Measurements from ENCODE around the gene FN1. TPM values are rescaled to one million over a fixed set of nuclear protein-coding genes. Genes with fewer than 3 reads are reported as not detected.

FN1 gene
- polyA plus RNA-seq, 1 donor (not counting 4 experiments of a cell fraction or from before 2014, with no cell fraction given) = 1,649 TPM

GRCh38 chr2:215314896-215315295 lies 121.0 kb downstream of the FN1 start:
- Histone ChIP-seq H3K4me3 (ENCODE audit: control insufficient read depth in 2 of 3, extremely low read depth in 1 of 3, insufficient read depth in 2 of 3, low read depth in 1 of 3, low read length in 3 of 3) (no peak overlapping the region), H3K9ac (ENCODE audit: control insufficient read depth, extremely low read depth, insufficient read depth, low read length) (no peak overlapping the region), H2AFZ (ENCODE audit: control insufficient read depth, low read length) (no peak overlapping the region), H3K27ac (ENCODE audit: control insufficient read depth, insufficient read depth, low read length) (no peak overlapping the region), H4K20me1 (ENCODE audit: control insufficient read depth, extremely low read depth, insufficient read depth, low read length) (no peaks in the 10 kb centered on the region), H3K79me2 (ENCODE audit: control insufficient read depth, insufficient read depth, low read length) (peaks cover 31% of the 10 kb centered on the region), H3K9me1 (ENCODE audit: control insufficient read depth, extremely low read depth, insufficient read depth, low read length) (no peaks in the 10 kb centered on the region), H3K4me2 (ENCODE audit: control insufficient read depth, extremely low read depth, insufficient read depth, low read depth, low read length) (no peak overlapping the region), H3K9me3 (ENCODE audit: control insufficient read depth, low read depth, low read length) (no peaks in the 10 kb centered on the region), H3K36me3 (ENCODE audit: control insufficient read depth in 2 of 2, extremely low read depth in 1 of 2, insufficient read depth in 2 of 2, low read length in 2 of 2) (peaks cover 1 to 11% of the 10 kb centered on the region in 2 experiments), H3K4me1 (ENCODE audit: control insufficient read depth, extremely low read depth, insufficient read depth, low read length) (peaks cover 10% of the 10 kb centered on the region), H3K27me3 (ENCODE audit: control insufficient read depth, extremely low read depth, insufficient read depth, low read length) (no peaks in the 10 kb centered on the region)
- TF ChIP-seq CTCF (optimal IDR thresholded peaks at IDR 0.05 in 1 of 3, IDR thresholded peaks at IDR 0.05 in 1 of 3, conservative IDR thresholded peaks at IDR 0.05 in 1 of 3; ENCODE audit: extremely low read depth in 1 of 3, insufficient read depth in 2 of 3, low read length in 3 of 3) (no peak), EZH2 (IDR thresholded peaks at IDR 0.05; ENCODE audit: low read length) (no peak)
- no peak for DNase-seq (ENCODE audit: low read depth, low spot score)
- no peak for FAIRE-seq
- dilution Hi-C loops (cut with MboI; ENCODE audit: extremely low pct_ligation_motif_present, low sequenced_read_pairs) = no loop called here

GRCh38 chr2:215313255-215313613 lies 122.6 kb downstream of the FN1 start:
- FAIRE-seq = no peak
- dilution Hi-C loops (cut with MboI; ENCODE audit: extremely low pct_ligation_motif_present, low sequenced_read_pairs) = no loop called here
- Histone ChIP-seq H3K27me3 (ENCODE audit: control insufficient read depth, extremely low read depth, insufficient read depth, low read length) (no peaks in the 10 kb centered on the region), H3K9ac (ENCODE audit: control insufficient read depth, extremely low read depth, insufficient read depth, low read length) (no peak overlapping the region), H3K9me1 (ENCODE audit: control insufficient read depth, extremely low read depth, insufficient read depth, low read length) (no peaks in the 10 kb centered on the region), H3K9me3 (ENCODE audit: control insufficient read depth, low read depth, low read length) (no peaks in the 10 kb centered on the region), H3K4me1 (ENCODE audit: control insufficient read depth, extremely low read depth, insufficient read depth, low read length) (peaks cover 10% of the 10 kb centered on the region), H4K20me1 (ENCODE audit: control insufficient read depth, extremely low read depth, insufficient read depth, low read length) (no peaks in the 10 kb centered on the region), H3K27ac (ENCODE audit: control insufficient read depth, insufficient read depth, low read length) (no peak overlapping the region), H3K36me3 (ENCODE audit: control insufficient read depth in 2 of 2, extremely low read depth in 1 of 2, insufficient read depth in 2 of 2, low read length in 2 of 2) (peaks cover 0 to 11% of the 10 kb centered on the region in 2 experiments), H3K79me2 (ENCODE audit: control insufficient read depth, insufficient read depth, low read length) (peaks cover 31% of the 10 kb centered on the region), H3K4me2 (ENCODE audit: control insufficient read depth, extremely low read depth, insufficient read depth, low read depth, low read length) (peak overlapping the region; percentile 90), H3K4me3 (ENCODE audit: control insufficient read depth in 2 of 3, extremely low read depth in 1 of 3, insufficient read depth in 2 of 3, low read depth in 1 of 3, low read length in 3 of 3) (peak overlapping the region in 2 of 3 experiments; percentile 83 to 91), H2AFZ (ENCODE audit: control insufficient read depth, low read length) (no peak overlapping the region)
- DNase-seq (ENCODE audit: low read depth, low spot score) = no peak
- no peak for TF ChIP-seq CTCF (optimal IDR thresholded peaks at IDR 0.05 in 1 of 3, IDR thresholded peaks at IDR 0.05 in 1 of 3, conservative IDR thresholded peaks at IDR 0.05 in 1 of 3; ENCODE audit: extremely low read depth in 1 of 3, insufficient read depth in 2 of 3, low read length in 3 of 3)
